ENCODE measurements around the gene MLXIP.

Gene MLXIP

GRCh38 chr12:122123051-122123760 lies 44.6 kb downstream of the MLXIP start:
- peaks cover 22% of the 10 kb centered on the region for H3K36me3 Mint-ChIP-seq (ENCODE audit: insufficient read depth)
- peak; percentile 72 to 78 (median 74) for DNase-seq
- no peaks in the 10 kb centered on the region for H3K27me3 Mint-ChIP-seq
- no peaks in the 10 kb centered on the region for H3K9me3 Mint-ChIP-seq
- peak overlapping the region; percentile 24 to 34 for H3K4me3 Mint-ChIP-seq
- peaks cover 22 to 31% of the 10 kb centered on the region in 2 donors for H3K4me1 Mint-ChIP-seq (ENCODE audit: low read depth in 2 of 2)
- peak; percentile 65 for ATAC-seq (replicated peaks)
- peak overlapping the region; percentile 44 to 84 for H3K27ac Mint-ChIP-seq

GRCh38 chr12:122123761-122124145 lies 45.2 kb downstream of the MLXIP start:
- H3K4me3 Mint-ChIP-seq = no peak overlapping the region
- H3K4me1 Mint-ChIP-seq (ENCODE audit: low read depth in 2 of 2) = peaks cover 22 to 32% of the 10 kb centered on the region in 2 donors
- ATAC-seq (replicated peaks) = no peak
- peak overlapping the region in 1 of 2 donors; percentile 84 for H3K27ac Mint-ChIP-seq
- no peaks in the 10 kb centered on the region for H3K27me3 Mint-ChIP-seq
- H3K9me3 Mint-ChIP-seq = no peaks in the 10 kb centered on the region
- peaks cover 26% of the 10 kb centered on the region for H3K36me3 Mint-ChIP-seq (ENCODE audit: insufficient read depth)
- DNase-seq = no peak

DNA sequence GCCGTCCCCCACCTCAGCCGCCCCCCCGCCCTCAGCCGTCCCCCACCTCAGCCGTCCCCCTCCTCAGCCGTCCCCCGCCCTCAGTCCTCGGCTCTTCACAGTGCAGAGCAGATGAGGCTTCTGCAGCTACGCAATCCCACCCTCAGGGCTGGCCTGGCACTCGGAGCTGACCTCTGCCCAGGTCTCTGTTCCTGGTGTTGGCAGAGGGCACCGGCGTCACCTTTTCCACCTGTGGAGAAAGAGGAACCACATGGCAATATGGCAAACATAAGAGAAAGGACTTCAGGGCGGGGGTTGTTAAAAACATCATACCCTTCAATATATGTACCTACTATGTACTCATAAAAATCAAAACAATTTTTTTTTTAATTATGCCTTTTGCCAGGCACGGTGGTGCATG lies 45.8 kb downstream of the MLXIP start:
- H3K27ac Mint-ChIP-seq = no peak overlapping the region
- no peak overlapping the region for H3K4me3 Mint-ChIP-seq
- DNase-seq (no peak), ATAC-seq (replicated peaks) (no peak)
- H3K9me3 Mint-ChIP-seq = no peaks in the 10 kb centered on the region
- H3K4me1 Mint-ChIP-seq (ENCODE audit: low read depth in 2 of 2) = peaks cover 22 to 32% of the 10 kb centered on the region in 2 donors
- H3K27me3 Mint-ChIP-seq = no peaks in the 10 kb centered on the region
- H3K36me3 Mint-ChIP-seq (ENCODE audit: insufficient read depth) = peaks cover 30% of the 10 kb centered on the region

DNA sequence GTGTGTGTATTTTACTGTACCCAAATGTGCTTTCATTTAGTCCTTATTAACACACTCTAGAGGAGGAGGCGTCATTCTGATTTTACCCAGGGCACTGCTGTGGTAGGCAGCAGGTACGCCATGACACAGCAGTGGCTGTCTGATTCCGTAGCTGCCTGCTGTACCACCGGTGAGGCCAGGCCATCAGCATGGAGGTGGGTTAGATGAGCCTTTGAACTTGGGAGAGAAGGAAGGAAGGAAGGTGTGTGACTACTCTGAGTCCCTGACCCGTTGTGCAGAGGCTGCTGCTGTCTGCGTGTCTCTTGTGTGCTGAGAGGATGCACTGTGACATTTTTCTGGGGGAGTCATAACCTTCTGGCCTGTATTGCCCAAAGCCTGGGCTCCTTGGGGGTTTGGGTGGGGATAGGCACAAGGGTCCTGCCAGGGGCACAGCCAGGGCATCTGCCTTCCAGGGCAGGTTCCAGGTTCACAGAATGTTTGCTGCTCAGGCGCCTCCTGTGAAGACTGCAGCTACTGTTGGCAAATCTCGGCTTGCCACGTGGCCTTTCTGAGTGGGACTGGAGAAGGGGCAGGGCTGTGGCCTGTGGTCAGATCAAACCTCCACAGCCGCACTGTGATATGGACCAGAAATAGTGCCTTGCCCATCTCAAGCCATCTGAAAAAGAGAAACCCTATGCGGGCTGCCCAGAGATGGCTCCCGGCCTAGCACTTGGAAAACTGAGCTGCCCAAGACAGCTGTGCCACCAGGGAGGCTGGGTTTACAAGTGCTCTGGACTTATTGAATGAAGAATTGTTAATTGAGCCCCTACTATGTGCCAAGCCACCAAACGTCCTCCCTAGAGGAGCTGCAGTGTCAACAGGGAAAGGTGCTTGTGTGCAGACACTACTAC lies 47.1 kb downstream of the MLXIP start:
- DNase-seq = no peak
- peak overlapping the region; percentile 62 to 83 for H3K27ac Mint-ChIP-seq
- no peaks in the 10 kb centered on the region for H3K27me3 Mint-ChIP-seq
- H3K9me3 Mint-ChIP-seq = no peaks in the 10 kb centered on the region
- H3K4me1 Mint-ChIP-seq (ENCODE audit: low read depth in 2 of 2) = peaks cover 20 to 27% of the 10 kb centered on the region in 2 donors
- no peak overlapping the region for H3K4me3 Mint-ChIP-seq
- ATAC-seq (replicated peaks) = no peak
- peaks cover 40% of the 10 kb centered on the region for H3K36me3 Mint-ChIP-seq (ENCODE audit: insufficient read depth)

DNA sequence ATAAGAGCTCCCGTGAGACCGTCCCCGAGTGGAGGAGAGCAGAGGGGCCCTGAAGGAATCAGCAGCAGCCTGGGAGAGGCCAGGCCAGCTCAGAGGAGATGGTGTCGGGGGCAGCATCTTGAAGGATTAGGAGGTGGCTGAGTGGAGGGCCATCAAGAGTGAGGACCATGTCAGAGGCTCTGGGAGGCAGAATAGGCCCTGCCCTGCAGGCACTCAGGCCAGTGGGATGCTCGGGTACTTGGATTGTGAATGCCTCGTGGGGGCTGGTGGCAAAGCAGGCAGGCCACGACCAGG lies 47.7 kb downstream of the MLXIP start:
- Mint-ChIP-seq H3K27ac (peak overlapping the region; percentile 62 to 83), H3K27me3 (no peaks in the 10 kb centered on the region), H3K36me3 (ENCODE audit: insufficient read depth) (peaks cover 46% of the 10 kb centered on the region), H3K4me1 (ENCODE audit: low read depth in 2 of 2) (peaks cover 20 to 27% of the 10 kb centered on the region in 2 donors), H3K4me3 (no peak overlapping the region), H3K9me3 (no peaks in the 10 kb centered on the region)
- DNase-seq = no peak
- no peak for ATAC-seq (replicated peaks)

- Mint-ChIP-seq H3K36me3 (ENCODE audit: insufficient read depth) (peaks cover 50% of the 10 kb centered on the region), H3K9me3 (no peaks in the 10 kb centered on the region), H3K27ac (peak overlapping the region in 1 of 2 donors; percentile 62), H3K4me3 (no peak overlapping the region), H3K4me1 (ENCODE audit: low read depth in 2 of 2) (peaks cover 16 to 22% of the 10 kb centered on the region in 2 donors), H3K27me3 (no peaks in the 10 kb centered on the region)
- DNase-seq (no peak), ATAC-seq (replicated peaks) (no peak)
These were observed 48.4 kb downstream of the MLXIP start for GRCh38 chr12:122126713-122127597.

DNA sequence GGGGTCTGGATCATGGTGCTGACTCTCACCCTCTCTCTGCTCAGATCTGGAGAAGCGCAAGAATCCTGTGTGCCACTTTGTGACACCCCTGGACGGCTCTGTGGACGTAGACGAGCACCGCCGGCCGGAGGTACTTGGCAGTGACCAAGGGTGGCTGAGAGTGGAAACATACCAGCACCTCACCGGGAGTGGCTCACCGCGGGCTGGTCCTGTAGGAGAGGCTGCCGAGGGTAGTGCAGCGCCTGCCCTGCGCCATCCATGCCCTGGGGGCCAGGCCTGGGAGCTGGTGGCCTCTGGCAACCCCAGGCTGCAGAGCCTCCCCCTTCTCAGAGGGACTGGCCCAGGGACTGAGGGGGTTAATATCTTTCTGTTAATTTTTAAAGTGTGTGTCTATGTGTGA lies 49.3 kb downstream of the MLXIP start:
- Mint-ChIP-seq H3K4me3 (no peak overlapping the region), H3K9me3 (no peaks in the 10 kb centered on the region), H3K36me3 (ENCODE audit: insufficient read depth) (peaks cover 56% of the 10 kb centered on the region), H3K27ac (no peak overlapping the region), H3K27me3 (no peaks in the 10 kb centered on the region), H3K4me1 (ENCODE audit: low read depth in 2 of 2) (peaks cover 15 to 20% of the 10 kb centered on the region in 2 donors)
- DNase-seq = no peak
- no peak for ATAC-seq (replicated peaks)

GRCh38 chr12:122128481-122128880 lies 49.9 kb downstream of the MLXIP start:
- peaks cover 58% of the 10 kb centered on the region for H3K36me3 Mint-ChIP-seq (ENCODE audit: insufficient read depth)
- no peaks in the 10 kb centered on the region for H3K27me3 Mint-ChIP-seq
- no peaks in the 10 kb centered on the region for H3K9me3 Mint-ChIP-seq
- no peak overlapping the region for H3K27ac Mint-ChIP-seq
- DNase-seq (no peak), ATAC-seq (replicated peaks) (no peak)
- peaks cover 10 to 14% of the 10 kb centered on the region in 2 donors for H3K4me1 Mint-ChIP-seq (ENCODE audit: low read depth in 2 of 2)
- H3K4me3 Mint-ChIP-seq = no peak overlapping the region

GRCh38 chr12:122129131-122129530 lies 50.6 kb downstream of the MLXIP start:
- ATAC-seq (replicated peaks) (no peak), DNase-seq (no peak)
- H3K27me3 Mint-ChIP-seq = no peaks in the 10 kb centered on the region
- no peak overlapping the region for H3K4me3 Mint-ChIP-seq
- peaks cover 65% of the 10 kb centered on the region for H3K36me3 Mint-ChIP-seq (ENCODE audit: insufficient read depth)
- H3K9me3 Mint-ChIP-seq = no peaks in the 10 kb centered on the region
- no peak overlapping the region for H3K27ac Mint-ChIP-seq
- peaks cover 7 to 12% of the 10 kb centered on the region in 2 donors for H3K4me1 Mint-ChIP-seq (ENCODE audit: low read depth in 2 of 2)

- no peaks in the 10 kb centered on the region for H3K27me3 Mint-ChIP-seq
- no peak overlapping the region for H3K4me3 Mint-ChIP-seq
- no peaks in the 10 kb centered on the region for H3K9me3 Mint-ChIP-seq
- H3K27ac Mint-ChIP-seq = no peak overlapping the region
- ATAC-seq (replicated peaks) (no peak), DNase-seq (no peak)
- peaks cover 7 to 12% of the 10 kb centered on the region in 2 donors for H3K4me1 Mint-ChIP-seq (ENCODE audit: low read depth in 2 of 2)
- peaks cover 65% of the 10 kb centered on the region for H3K36me3 Mint-ChIP-seq (ENCODE audit: insufficient read depth)
These were observed 51.6 kb downstream of the MLXIP start for GRCh38 chr12:122130150-122130549.

DNA sequence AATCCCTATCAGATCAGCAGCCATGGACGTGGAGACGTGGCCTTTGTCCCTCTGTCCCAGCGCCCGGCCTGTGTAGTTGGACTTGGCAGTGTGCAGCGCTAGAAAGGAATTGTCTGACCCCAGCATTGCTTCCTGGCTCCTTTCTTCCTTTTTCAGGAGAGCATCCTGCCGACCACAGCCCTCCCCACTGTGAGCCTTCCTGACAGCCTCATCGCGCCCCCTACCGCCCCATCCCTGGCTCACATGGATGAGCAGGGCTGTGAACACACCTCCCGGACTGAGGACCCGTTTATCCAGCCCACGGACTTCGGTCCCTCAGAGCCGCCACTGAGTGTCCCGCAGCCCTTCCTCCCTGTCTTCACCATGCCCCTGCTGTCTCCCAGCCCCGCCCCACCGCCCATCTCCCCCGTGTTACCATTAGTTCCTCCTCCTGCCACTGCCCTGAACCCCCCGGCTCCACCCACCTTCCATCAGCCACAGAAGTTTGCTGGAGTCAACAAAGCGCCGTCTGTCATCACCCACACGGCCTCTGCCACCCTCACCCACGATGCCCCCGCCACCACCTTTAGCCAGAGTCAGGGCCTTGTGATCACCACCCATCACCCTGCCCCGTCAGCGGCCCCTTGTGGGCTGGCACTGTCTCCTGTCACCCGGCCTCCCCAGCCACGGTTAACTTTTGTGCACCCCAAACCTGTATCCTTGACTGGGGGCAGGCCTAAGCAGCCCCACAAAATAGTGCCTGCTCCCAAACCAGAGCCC lies 54.8 kb downstream of the MLXIP start:
- no peaks in the 10 kb centered on the region for H3K9me3 Mint-ChIP-seq
- no peak for ATAC-seq (replicated peaks)
- peak overlapping the region; percentile 58 to 89 for H3K27ac Mint-ChIP-seq
- H3K4me1 Mint-ChIP-seq (ENCODE audit: low read depth in 2 of 2) = no peaks in the 10 kb centered on the region
- peaks cover 85% of the 10 kb centered on the region for H3K36me3 Mint-ChIP-seq (ENCODE audit: insufficient read depth)
- no peak overlapping the region for H3K4me3 Mint-ChIP-seq
- no peaks in the 10 kb centered on the region for H3K27me3 Mint-ChIP-seq
- DNase-seq = no peak

- H3K27ac Mint-ChIP-seq = peak overlapping the region in 1 of 2 donors; percentile 89
- no peaks in the 10 kb centered on the region for H3K9me3 Mint-ChIP-seq
These were observed 57.0 kb downstream of the MLXIP start for GRCh38 chr12:122135437-122136031.

More at GRCh38 chr12:122135437-122136031, 57.0 kb downstream of the MLXIP start:
- DNase-seq (no peak), ATAC-seq (replicated peaks) (no peak)
- Mint-ChIP-seq H3K36me3 (ENCODE audit: insufficient read depth) (peaks cover 79% of the 10 kb centered on the region), H3K27me3 (no peaks in the 10 kb centered on the region), H3K4me1 (ENCODE audit: low read depth in 2 of 2) (no peaks in the 10 kb centered on the region), H3K4me3 (no peak overlapping the region)
